ENCODE measurements around the gene SYNPO2L. TPM values are rescaled to one million over a fixed set of nuclear protein-coding genes. Genes with fewer than 3 reads are reported as not detected.
"Not testable (repeated sequence)": the region's sequence is repeated elsewhere in the genome, so short reads cannot be mapped to it uniquely, and the experiment has no call there.

SYNPO2L gene
- total RNA-seq, 2 experiments from 2014 or later = not detected

DNA sequence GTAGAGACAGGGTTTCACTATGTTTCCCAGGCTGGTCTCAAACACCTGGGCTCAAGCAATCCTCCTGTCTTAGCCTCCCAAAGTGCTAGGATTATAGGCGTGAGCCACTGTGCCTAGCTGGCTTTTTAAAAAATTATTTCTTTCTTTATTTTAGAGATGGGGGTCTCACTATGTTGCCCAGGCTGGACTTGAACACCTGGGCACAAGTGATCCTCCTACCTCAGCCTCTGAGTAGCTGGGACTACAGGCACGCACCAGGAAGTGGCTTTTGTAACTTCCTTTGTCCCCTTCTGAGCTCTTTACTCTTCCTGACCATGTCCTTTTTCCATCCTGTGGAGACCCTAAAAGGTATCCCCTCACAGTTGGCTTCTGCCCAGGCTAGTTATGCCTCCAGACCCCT is 12.5 kb downstream of the SYNPO2L start:
- Mint-ChIP-seq H3K9me3 (no peaks in the 10 kb centered on the region), H3K4me1 (peaks cover 7% of the 10 kb centered on the region), H3K36me3 (no peaks in the 10 kb centered on the region), H3K27me3 (peaks cover 8% of the 10 kb centered on the region), H3K4me3 (no peak overlapping the region), H3K27ac (no peak overlapping the region)
- DNase-seq = no peak

DNA sequence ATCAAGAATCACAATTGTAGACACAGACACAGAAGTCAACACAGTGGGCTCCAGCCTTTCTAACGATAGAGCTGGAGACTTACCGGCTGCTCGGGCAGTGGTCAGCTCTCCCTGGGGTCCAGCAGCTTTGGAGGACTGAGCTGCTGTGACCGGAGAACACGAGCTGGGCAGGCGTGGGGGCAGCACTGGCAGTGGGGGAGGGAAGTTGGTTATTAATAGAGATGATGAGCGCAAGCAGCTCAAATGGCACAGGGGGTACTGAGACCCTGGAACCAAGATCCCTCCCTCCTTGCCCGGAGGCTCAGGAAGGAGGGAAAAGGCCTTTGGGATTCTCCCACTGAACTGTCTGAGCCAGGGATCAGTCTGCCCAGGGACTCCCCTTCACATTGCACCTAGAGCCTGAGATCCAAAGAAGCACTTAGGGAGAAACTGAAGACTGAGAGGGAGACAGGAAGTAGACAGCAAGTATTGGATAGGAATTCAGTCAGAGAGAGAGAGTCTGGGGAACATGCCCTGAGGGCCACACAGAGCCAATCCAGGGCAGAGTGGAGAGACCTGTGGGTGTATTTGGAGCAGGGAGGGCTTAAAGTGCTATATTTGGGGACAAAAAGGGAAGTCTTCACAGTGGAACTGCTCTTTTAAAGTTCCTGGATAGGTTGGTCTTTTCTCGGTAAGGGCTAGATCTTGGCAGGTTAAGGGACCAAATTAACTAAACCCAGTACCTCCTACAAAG is 14.3 kb downstream of the SYNPO2L start, which contains the start of gene MYOZ1:
Gene MYOZ1, minus strand, starts transcription at position 147 of the 733 bp plus-strand sequence. CDS start 1,457 bp downstream, outside the sequence.
- peaks cover 3% of the 10 kb centered on the region for H3K27me3 Mint-ChIP-seq
- H3K4me3 Mint-ChIP-seq = no peak within 1 kb of the TSS
- no peak for DNase-seq
- no peaks in the 10 kb centered on the region for H3K36me3 Mint-ChIP-seq
- H3K4me1 Mint-ChIP-seq = peaks cover 7% of the 10 kb centered on the region
- no peaks in the 10 kb centered on the region for H3K9me3 Mint-ChIP-seq
- H3K27ac Mint-ChIP-seq = no peak within 1 kb of the TSS

DNA sequence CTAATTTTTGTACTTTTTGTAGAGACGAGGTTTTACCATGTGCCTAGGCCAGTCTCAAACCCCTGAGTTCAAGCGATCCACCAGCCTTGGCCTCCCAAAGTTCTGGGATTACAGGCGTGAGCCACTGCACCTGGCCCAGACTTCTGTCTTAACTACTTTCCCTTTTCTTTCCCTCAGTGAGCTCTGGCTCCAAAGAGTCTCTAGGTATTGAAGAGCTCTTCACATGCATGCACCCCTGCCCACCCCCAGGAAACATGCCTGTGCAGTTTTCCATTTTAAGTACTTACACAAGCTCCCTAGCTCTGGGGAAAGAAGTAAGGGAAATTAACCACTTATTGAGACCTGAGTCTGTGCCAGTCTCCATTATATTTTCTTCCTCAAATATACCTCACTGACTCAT is 16.5 kb downstream of the SYNPO2L start:
- Mint-ChIP-seq H3K27ac (no peak overlapping the region), H3K4me1 (peaks cover 3% of the 10 kb centered on the region), H3K36me3 (no peaks in the 10 kb centered on the region), H3K27me3 (no peaks in the 10 kb centered on the region), H3K9me3 (no peaks in the 10 kb centered on the region), H3K4me3 (no peak overlapping the region)
- no peak for DNase-seq

DNA sequence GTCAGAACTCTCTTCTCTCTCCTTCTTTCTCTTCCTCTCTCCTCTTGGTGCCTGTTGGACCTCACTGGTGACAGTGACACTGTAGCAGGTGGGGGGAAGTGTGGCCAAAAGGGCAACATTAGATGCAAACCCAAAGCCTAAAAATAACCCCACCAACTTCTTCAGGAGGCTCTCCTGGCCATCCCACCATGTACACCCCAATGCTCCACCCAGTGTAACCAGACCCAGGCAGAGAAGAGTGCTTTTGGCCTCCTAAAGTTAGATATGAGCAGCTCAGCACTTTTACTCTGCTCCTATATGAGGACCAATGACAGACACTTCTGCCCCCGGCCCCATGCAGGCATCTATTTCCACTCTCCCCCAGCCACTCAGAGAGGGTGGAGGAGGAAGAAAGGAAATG is 20.0 kb downstream of the SYNPO2L start:
- Mint-ChIP-seq H3K36me3 (no peaks in the 10 kb centered on the region), H3K27ac (no peak overlapping the region), H3K27me3 (no peaks in the 10 kb centered on the region), H3K9me3 (no peaks in the 10 kb centered on the region), H3K4me3 (no peak overlapping the region), H3K4me1 (no peaks in the 10 kb centered on the region)
- DNase-seq = no peak

DNA sequence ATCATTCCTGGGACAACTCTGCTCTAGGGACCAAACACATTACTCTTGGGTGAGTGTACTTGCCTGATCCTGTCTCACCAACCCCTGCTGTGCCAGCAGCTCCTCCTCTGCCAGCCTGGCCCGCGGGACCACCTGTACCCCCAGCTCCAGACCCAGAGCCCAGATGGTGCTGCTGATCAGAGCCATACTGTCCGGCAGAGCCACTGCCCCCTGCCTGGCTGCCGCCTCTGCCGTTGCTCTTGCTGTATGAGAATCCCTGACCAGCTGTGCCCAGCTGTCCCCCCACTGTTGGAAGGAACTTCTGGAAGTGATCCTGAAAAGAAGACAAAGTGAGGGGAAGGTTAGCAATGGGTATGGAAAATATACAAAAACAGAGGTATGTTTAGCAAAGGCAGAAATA is 21.4 kb downstream of the SYNPO2L start:
- Mint-ChIP-seq H3K4me3 (no peak overlapping the region), H3K4me1 (no peaks in the 10 kb centered on the region), H3K9me3 (no peaks in the 10 kb centered on the region), H3K27me3 (no peaks in the 10 kb centered on the region), H3K27ac (no peak overlapping the region), H3K36me3 (no peaks in the 10 kb centered on the region)
- DNase-seq = no peak

DNA sequence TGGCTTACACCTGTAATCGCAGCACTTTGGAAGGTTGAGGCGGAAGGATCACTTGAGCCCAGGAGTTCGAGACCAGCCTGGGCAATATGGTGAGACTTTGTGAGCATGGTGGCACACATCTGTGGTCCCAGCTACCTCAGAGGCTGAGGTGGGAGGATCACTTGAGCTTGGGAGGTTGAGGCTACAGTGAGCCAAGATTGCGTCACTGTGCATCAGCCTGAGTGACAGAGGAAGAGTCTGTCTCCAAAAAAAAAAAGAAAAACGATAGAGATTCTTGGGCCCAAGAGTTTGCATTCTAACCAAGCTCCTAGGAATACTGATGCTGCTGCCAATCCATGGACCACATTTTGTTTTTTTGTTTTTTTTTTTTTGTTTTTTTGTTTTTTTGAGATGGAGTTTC is 26.7 kb downstream of the SYNPO2L start:
- no peak for DNase-seq
- no peaks in the 10 kb centered on the region for H3K9me3 Mint-ChIP-seq
- H3K36me3 Mint-ChIP-seq = peaks cover 5% of the 10 kb centered on the region

DNA sequence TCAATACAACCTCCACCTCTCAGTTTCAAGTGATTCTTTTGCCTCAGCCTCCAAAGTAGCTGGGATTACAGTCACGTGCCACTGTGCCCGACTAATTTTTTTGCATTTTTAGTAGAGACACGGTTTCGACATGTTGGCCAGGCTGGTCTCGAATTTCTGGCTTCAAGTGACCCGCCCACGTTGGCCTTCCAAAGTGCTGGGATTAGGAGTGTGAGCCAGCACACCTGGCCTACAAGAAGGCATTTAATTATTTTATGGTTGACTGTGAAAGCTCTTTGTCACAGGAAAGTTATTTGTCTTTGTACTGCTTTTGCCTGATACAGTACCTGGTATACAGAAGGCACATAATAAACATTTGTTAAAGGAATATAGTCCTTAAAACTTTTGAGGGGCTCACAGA is 27.4 kb downstream of the SYNPO2L start:
- H3K9me3 Mint-ChIP-seq = no peaks in the 10 kb centered on the region
- H3K27ac Mint-ChIP-seq = no peak overlapping the region
- H3K4me3 Mint-ChIP-seq = no peak overlapping the region
- H3K36me3 Mint-ChIP-seq = peaks cover 5% of the 10 kb centered on the region
- DNase-seq = no peak
- H3K27me3 Mint-ChIP-seq = no peaks in the 10 kb centered on the region
- peaks cover 19% of the 10 kb centered on the region for H3K4me1 Mint-ChIP-seq

More for the DNA sequence above, 26.7 kb downstream of the SYNPO2L start:
- Mint-ChIP-seq H3K27ac (no peak overlapping the region), H3K4me3 (no peak overlapping the region), H3K4me1 (peaks cover 19% of the 10 kb centered on the region), H3K27me3 (no peaks in the 10 kb centered on the region)

DNA sequence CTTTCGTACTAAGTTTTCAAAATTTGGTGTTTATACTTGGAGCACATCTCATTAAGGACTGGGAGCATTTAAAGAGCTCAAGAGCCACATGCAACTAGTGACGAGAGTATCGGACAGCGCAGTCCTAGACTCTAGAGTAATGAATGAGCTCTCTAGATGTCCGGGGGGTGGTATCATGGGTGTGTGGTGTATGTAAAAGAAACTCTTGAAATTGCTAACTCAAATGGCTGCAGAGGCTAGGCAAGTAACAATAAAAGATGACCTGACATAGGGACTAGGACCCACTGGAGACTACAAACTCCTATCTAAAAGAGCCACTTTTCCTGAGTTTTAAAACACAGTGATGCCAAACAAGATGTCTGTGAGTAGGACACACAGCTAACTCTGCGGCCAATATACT is 28.5 kb downstream of the SYNPO2L start:
- H3K36me3 Mint-ChIP-seq = peaks cover 5% of the 10 kb centered on the region
- H3K9me3 Mint-ChIP-seq = no peaks in the 10 kb centered on the region
- peak overlapping the region; percentile 98 for H3K4me3 Mint-ChIP-seq
- H3K4me1 Mint-ChIP-seq = peaks cover 19% of the 10 kb centered on the region
- H3K27ac Mint-ChIP-seq = no peak overlapping the region
- no peak for DNase-seq
- H3K27me3 Mint-ChIP-seq = no peaks in the 10 kb centered on the region

DNA sequence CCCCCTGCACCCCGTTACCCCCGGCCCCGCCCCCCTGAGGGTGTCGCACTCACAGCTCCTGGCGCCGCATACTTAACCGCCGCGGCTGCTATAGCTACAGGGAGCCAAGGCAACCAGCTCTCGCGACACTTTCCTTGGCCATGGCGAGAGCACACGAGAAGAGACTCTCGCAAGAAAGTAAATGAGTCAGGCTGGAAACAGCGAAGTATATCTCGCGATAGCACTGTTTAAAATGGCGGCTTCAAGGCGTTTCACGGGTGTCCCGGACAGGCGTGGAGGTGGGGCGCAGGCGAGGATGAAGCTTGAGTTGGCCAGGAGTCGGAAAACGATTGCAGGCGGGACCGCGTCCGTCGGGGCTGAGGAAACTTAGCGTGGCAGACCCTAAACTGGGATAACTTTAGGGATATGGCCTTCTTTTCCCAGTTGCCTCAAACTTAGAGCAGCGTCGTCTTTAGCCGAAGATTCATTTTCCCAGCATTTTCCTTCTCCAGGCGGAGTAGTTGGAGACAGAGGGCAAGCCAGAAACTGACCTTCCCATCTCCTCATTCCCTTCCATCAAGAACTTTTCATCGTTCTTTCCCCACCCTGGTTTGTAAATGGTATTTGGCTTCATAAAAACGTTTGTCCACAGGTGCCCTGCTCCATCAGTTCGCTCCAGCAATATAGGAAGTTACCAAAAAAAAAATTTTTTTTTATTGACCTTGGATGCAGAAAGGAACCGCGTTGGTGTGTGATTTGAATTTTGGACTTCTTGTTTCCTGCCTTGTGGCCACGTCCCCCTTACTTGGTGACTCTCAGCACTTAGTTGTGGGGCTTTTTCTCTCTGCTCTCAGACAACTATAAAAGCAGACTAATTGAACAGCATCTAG is 29.7 kb downstream of the SYNPO2L start:
- Mint-ChIP-seq H3K36me3 (peaks cover 5% of the 10 kb centered on the region), H3K9me3 (no peaks in the 10 kb centered on the region)

DNA sequence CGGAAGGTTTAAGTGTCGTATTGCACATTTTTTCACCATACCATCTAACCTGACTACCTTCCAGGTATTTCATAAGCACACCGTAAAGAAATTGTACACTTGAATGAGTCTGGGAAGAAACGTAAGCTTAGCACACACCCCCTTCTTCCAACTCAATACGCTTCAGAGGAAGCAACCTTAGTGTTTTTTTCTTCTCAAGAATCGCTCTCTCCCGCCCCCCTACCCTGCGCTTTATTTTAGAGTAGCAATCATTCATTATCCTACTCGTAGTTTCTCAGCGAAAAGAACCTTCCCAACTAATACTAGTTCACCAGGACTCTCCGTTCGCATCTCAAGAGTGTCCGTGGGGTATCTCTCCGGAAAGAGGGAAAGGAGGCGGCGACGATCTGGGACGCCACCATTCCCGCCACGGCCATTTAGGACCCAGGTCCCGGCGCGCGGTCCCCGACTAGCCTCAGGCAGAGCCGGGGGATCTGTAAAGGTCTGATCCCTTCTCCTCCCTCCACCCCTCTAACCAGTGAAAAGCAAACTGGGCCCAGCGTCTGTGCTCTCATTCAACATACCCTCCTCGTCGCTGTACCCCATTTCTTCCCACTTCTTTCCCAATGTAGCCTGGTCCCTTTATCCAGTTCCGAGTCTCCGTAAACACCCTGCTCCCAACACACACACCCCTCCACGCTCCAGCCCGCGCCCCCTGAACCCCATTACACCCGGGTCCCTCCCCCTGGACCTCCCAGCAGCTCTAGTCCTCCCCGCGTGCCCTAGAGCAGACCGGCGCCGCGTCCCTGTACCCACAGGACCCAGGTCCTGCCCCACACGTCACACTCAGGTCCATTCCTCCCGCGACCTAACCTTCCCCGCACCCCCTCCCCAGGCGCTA is 30.6 kb downstream of the SYNPO2L start:
- Mint-ChIP-seq H3K9me3 (no peaks in the 10 kb centered on the region), H3K27me3 (no peaks in the 10 kb centered on the region), H3K4me3 (peak overlapping the region; percentile 98), H3K27ac (peak overlapping the region; percentile 94), H3K36me3 (peaks cover 5% of the 10 kb centered on the region), H3K4me1 (peaks cover 19% of the 10 kb centered on the region)
- no peak for DNase-seq

More for the DNA sequence above, 29.7 kb downstream of the SYNPO2L start:
- Mint-ChIP-seq H3K27ac (peak overlapping the region; percentile 94), H3K4me1 (peaks cover 19% of the 10 kb centered on the region), H3K27me3 (no peaks in the 10 kb centered on the region), H3K4me3 (peak overlapping the region; percentile 98)
- peak; percentile 92 for DNase-seq

DNA sequence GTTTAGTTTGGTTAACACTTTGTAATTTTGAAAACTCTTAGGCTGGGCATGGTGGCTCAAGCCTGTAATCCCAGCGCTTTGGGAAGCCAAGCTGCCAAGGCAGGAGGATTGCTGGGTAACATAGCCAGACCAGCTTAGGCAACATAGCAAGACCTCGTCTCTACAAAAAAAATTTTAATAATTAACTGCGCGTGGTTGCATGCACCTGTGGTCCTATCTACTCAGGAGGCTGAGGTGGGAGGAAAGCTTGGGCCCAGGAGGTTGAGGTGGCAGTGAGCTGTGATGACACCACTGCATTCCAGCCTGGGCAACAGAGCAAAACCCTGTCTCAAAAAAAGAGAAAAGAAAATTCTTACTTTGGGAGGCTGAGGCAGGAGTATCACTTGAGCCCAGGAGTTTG is 32.8 kb downstream of the SYNPO2L start:
- Mint-ChIP-seq H3K27me3 (no peaks in the 10 kb centered on the region), H3K36me3 (peaks cover 5% of the 10 kb centered on the region), H3K9me3 (no peaks in the 10 kb centered on the region), H3K4me3 (no peak overlapping the region), H3K27ac (no peak overlapping the region), H3K4me1 (peaks cover 19% of the 10 kb centered on the region)
- no peak for DNase-seq

DNA sequence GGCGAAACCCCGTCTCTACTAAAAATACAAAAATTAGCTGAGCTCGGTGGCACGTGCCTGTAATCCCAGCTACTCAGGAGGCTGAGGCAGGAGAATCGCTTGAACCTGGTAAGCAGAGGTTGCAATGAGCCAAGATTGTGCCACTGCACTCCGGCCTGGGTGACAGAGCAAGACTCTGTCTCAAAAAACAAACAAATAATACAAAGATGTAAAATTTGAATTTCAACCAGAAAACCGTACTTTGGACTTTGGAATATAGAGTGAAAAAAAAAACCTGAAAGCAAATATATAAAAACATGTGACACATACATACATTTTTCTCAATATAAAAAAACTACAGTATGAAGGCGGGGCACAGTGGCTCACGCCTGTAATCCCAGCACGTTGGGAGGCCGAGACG is 34.9 kb downstream of the SYNPO2L start:
- DNase-seq, H3K4me3 Mint-ChIP-seq, H3K36me3 Mint-ChIP-seq, H3K9me3 Mint-ChIP-seq, H3K4me1 Mint-ChIP-seq, H3K27me3 Mint-ChIP-seq, H3K27ac Mint-ChIP-seq: not testable (repeated sequence)

DNA sequence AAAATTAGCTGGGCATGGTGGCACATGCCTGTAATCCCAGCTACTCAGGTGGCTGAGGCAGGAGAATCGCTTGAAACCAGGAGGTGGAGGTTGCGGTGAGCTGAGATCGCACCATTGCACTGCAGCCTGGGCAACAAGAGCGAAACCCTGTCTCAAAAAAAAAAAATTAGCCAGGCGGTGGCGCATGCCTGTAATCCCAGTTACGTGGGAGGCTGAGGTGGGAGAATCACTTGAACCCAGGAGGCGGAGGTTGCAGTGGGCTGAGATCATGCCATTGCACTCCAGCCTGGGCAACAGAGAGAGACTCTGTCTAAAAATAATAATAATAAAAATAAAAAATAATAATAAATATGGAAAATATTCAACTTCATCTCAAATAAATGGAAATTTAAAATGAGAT is 38.7 kb downstream of the SYNPO2L start:
- not testable (repeated sequence) for H3K27me3 Mint-ChIP-seq, H3K27ac Mint-ChIP-seq, H3K4me3 Mint-ChIP-seq, DNase-seq, H3K36me3 Mint-ChIP-seq, H3K9me3 Mint-ChIP-seq, H3K4me1 Mint-ChIP-seq

DNA sequence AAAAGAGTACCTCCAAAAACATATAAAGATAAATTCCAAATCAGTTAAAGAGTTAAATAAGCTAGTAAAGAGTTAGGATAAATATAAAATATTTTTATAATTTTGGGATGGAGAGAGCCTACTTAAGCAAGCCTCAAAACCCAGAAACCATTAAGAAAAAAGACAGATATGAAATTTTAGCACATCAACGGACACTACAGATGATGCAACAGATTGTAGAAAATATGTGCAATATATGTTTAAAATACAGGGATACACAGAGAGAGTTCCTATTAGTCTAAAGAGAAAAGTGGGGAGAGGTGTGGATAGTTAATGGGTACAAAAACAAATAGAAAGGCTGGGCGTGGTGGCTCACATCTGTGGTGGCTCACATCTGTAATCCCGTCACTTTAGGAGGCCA is 41.1 kb downstream of the SYNPO2L start:
- no peaks in the 10 kb centered on the region for H3K9me3 Mint-ChIP-seq
- H3K36me3 Mint-ChIP-seq = no peaks in the 10 kb centered on the region
- H3K27me3 Mint-ChIP-seq = no peaks in the 10 kb centered on the region
- no peak overlapping the region for H3K4me3 Mint-ChIP-seq
- H3K27ac Mint-ChIP-seq = no peak overlapping the region
- DNase-seq = no peak
- H3K4me1 Mint-ChIP-seq = no peaks in the 10 kb centered on the region

DNA sequence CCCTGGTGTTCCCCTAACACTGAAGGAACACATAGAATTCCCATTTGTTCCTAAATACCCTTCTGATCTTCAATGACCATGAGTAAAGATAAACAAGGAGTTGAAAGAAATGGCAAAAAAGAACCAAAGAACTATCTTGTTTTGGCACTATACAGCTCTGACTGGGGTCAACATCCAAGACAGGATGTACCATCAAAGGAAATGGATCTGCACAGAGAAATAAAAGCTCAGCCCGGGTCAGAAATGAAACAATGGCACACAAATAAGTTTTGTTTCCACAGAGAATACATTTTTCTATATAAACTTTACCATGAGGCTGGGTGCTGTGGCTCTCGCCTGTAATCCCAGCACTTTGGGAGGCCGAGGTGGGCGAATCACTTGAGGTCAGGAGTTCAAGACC is 46.7 kb downstream of the SYNPO2L start:
- no peak for DNase-seq
- Mint-ChIP-seq H3K4me1 (no peaks in the 10 kb centered on the region), H3K9me3 (no peaks in the 10 kb centered on the region), H3K27ac (no peak overlapping the region), H3K4me3 (no peak overlapping the region), H3K36me3 (no peaks in the 10 kb centered on the region), H3K27me3 (no peaks in the 10 kb centered on the region)

All from activated naive CD8-positive, alpha-beta T cell treated with anti-CD3 and anti-CD28 coated beads for 36 hours (primary cell).